Measurements from ENCODE around the gene ZHX3.

Gene ZHX3

DNA sequence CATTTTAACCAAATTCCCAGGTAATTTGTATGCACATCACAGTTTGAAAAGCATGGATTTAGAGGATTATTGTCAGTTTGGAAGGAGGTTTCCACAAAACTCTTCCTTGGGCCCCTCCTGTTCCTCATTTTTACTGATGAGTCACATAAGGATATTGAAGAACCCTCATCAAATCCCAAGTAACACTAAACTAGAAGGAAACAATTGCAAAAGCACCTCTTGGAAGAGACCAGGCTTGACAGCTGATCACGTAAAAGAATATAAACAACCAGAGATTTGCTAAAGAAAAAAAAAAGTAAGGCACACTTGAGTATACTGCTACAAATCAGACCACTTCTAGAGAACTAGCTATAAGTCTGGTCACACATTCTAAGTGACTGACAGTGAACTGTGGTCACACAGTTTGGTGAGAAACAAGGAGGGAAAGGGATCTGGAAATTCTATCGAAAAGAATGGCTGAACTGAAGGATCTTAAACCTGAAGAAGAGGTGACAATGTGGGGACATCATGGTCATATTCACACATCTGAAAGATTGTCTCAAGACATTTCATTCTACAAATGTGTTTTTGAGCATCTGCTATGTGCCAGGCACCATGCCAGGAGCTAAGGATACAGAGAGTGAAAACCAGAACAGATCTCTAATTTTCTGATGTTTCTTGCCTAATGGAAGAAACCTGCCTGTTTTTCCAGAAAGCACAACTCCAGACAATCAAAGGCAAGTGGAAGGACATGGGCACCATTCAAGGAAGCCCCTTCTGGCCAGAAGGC, 24.1 kb downstream of the ZHX3 start:
- TF ChIP-seq, protein P1, sequence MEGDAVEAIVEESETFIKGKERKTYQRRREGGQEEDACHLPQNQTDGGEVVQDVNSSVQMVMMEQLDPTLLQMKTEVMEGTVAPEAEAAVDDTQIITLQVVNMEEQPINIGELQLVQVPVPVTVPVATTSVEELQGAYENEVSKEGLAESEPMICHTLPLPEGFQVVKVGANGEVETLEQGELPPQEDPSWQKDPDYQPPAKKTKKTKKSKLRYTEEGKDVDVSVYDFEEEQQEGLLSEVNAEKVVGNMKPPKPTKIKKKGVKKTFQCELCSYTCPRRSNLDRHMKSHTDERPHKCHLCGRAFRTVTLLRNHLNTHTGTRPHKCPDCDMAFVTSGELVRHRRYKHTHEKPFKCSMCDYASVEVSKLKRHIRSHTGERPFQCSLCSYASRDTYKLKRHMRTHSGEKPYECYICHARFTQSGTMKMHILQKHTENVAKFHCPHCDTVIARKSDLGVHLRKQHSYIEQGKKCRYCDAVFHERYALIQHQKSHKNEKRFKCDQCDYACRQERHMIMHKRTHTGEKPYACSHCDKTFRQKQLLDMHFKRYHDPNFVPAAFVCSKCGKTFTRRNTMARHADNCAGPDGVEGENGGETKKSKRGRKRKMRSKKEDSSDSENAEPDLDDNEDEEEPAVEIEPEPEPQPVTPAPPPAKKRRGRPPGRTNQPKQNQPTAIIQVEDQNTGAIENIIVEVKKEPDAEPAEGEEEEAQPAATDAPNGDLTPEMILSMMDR (conservative IDR thresholded peaks at IDR 0.05; ENCODE audit: low read depth, low read length): no peak
- DNase-seq (ENCODE audit: low read depth): no peak
- no peak overlapping the region for H3K4me3 ChIP-seq (ENCODE audit: low read length)

DNA sequence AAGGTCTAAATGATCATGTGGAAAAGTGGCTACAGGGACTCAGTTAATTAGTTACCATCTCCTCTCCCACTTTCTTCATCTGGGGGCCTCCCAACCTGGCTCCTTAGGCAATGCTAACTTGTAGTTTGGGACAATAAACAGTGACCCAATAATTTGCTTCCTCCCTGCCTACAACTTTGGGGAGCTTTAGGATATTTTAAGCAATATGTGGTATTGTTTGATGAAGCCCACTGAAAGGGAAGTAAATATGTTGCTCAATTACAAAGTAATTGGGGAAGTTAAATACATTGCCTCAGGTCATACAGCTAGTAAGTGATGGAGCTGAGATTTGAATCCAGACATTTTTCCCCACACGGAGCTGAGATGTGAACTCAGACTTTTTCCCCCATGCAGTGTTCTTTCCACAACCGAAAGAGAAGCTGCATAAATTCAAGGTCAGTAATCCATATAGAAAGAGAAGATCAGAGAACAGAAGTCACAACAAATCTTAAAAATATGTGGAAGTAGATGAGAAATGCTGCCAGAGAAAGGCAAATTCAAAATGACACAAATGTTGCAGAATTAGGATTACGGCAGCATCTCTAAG, 26.6 kb downstream of the ZHX3 start:
- no peak overlapping the region for H3K4me3 ChIP-seq (ENCODE audit: low read length)
- TF ChIP-seq, protein P1 (conservative IDR thresholded peaks at IDR 0.05; ENCODE audit: low read depth, low read length): no peak
- no peak for DNase-seq (ENCODE audit: low read depth)

DNA sequence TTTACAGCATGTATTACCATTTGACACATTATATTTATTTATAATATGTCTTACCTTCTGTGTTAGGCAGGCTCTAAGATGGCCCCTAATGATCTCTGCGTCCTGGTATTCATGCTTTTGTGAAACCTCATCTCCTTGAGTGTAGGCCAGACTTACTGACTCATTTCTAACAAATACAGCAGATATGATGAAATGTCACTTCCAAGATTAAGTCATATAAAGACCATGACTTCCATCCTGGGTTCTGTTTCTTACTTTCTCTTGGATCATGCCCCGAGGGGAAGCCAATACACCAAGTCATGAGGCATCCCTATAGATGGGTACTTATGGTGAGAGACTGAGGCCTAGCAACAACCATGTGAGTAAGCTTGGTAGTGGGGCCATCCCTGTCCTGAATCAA, 30.2 kb downstream of the ZHX3 start:
- no peak for DNase-seq (ENCODE audit: low read depth)
- no peak overlapping the region for H3K4me3 ChIP-seq (ENCODE audit: low read length)
- TF ChIP-seq, protein P1 (conservative IDR thresholded peaks at IDR 0.05; ENCODE audit: low read depth, low read length): no peak

DNA sequence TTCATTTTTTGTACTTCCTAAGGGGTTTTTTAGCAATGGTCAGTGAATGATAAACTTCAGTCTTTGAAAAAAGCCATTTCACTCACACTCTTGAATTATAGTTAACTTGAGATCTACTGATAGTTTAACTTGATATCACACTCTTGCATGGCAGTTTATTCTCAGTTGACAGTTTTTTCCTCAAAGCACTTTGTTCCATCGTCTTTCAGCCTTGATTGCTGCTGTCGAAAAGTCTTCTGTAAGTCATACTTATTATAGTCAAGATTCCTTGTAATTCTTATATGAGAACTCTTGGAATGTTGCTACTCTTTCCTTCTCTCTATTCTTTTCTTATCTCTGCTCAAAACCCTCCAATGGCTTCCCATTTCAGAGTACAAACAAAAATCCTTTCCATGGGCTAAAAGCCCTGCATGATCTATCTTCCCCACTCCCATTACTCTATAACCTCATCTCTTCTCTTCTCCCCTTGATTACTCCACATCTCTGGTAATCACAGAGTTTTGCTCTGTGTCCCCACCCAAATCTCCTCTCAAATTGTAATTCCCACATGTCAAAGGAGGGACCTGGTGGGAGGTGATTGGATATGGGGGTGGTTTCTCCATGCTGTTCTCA, 31.2 kb downstream of the ZHX3 start:
- no peak overlapping the region for H3K4me3 ChIP-seq (ENCODE audit: low read length)
- TF ChIP-seq, protein P1 (conservative IDR thresholded peaks at IDR 0.05; ENCODE audit: low read depth, low read length): no peak
- no peak for DNase-seq (ENCODE audit: low read depth)

DNA sequence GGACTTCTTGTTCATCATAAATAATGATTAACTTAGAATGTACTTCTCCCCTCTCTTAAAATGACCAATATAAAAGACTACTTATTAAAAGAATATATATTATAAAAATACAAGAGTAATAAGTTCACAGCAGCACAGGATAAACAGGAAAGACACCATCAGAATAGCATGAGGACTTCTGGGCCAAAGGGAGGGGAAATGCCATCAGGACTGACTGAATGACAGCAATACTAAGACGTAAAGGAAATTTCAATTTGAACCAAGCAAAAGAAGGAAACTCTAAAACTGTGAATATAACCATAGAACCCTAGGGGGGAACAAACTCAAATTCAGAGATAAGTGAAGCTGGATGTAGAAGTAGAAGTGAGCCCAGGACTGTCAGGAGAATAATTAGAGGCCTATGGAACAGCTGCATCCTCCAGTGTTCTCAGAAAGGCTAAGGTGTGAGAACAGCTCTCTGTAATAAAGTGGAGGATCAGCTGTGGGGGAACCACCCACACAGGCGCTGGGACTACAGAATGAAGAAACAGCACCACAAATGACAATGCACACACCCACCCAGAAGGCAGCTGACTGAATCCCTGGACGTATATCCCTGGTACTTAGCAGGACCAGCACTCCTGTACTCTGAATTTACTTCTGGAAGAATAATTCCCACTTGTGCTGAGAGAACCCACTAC, 37.8 kb downstream of the ZHX3 start:
- H3K4me3 ChIP-seq (ENCODE audit: low read length): no peak overlapping the region
- no peak for DNase-seq (ENCODE audit: low read depth)
- TF ChIP-seq, protein P1 (conservative IDR thresholded peaks at IDR 0.05; ENCODE audit: low read depth, low read length): no peak

DNA sequence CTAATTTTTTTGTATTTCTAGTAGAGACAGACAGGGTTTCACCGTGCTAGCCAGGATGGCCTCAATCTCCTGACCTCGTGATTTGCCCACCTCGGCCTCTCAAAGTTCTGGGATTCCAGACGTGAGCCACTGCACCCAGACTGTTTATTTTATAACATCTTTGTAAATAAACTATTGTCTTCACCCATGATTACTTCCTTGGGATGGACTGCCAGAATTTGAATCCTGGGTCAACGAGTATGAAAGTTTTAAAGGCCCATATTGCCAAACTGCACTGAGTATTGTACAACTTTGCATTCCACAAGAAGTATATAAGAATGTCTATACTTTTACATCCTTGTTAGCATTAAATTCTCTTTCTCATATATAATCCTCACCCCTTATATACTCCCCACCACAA, 38.6 kb downstream of the ZHX3 start:
- TF ChIP-seq, protein P1 (conservative IDR thresholded peaks at IDR 0.05; ENCODE audit: low read depth, low read length): no peak
- DNase-seq (ENCODE audit: low read depth): no peak
- no peak overlapping the region for H3K4me3 ChIP-seq (ENCODE audit: low read length)

All from retinal pigment epithelial cell (primary cell).